Karpas-422 (cell line): ENCODE results near the gene PCDHB5. TPM values are rescaled to one million over a fixed set of nuclear protein-coding genes. Genes with fewer than 3 reads are reported as not detected.
"Not testable (repeated sequence)": the region's sequence is repeated elsewhere in the genome, so short reads cannot be mapped to it uniquely, and the experiment has no call there.

Experiments used
- DNase-seq: peaks from one replicate; pipeline ENCODE4 v3.0.0-alpha.2; 2015
- H2AFZ ChIP-seq: fragments of 200-600 bp; sonication (generic); 2 replicates; pipeline ENCODE4 v1.6.1; 2014; ENCODE audit warnings: antibody characterized with exemption, low read length, mixed read lengths
- H3K27ac ChIP-seq: fragments of 200-600 bp; sonication (generic); 2 replicates; pipeline ENCODE4 v1.5.1; 2014; ENCODE audit warnings: mild to moderate bottlenecking, low read length, moderate library complexity
- H3K27me3 ChIP-seq: fragments of 200-600 bp; sonication (generic); 2 replicates; pipeline ENCODE4 v1.6.1; 2014; ENCODE audit warnings: low read length, mixed read lengths
- H3K36me3 ChIP-seq: fragments of 200-600 bp; sonication (generic); 2 replicates; pipeline ENCODE4 v1.6.1; 2014; ENCODE audit warnings: low read length, mixed read lengths; ENCODE audit not compliant: insufficient read depth
- H3K4me1 ChIP-seq: fragments of 200-600 bp; sonication (generic); 2 replicates; pipeline ENCODE4 v1.6.1; 2014; ENCODE audit warnings: mild to moderate bottlenecking, low read length, mixed read lengths
- H3K4me2 ChIP-seq: fragments of 200-600 bp; sonication (generic); 2 replicates; pipeline ENCODE4 v1.6.1; 2014; ENCODE audit warnings: low read length, low read depth, mild to moderate bottlenecking; ENCODE audit not compliant: poor library complexity, severe bottlenecking
- H3K4me3 ChIP-seq: fragments of 200-600 bp; sonication (generic); 2 replicates; pipeline ENCODE4 v1.5.1; 2014; ENCODE audit warnings: mild to moderate bottlenecking, antibody characterized with exemption, low read length, mixed read lengths
- H3K79me2 ChIP-seq: fragments of 200-600 bp; sonication (generic); 2 replicates; pipeline ENCODE4 v1.6.1; 2014; ENCODE audit warnings: mild to moderate bottlenecking, low read length, mixed read lengths
- H3K9ac ChIP-seq: fragments of 200-600 bp; sonication (generic); 2 replicates; pipeline ENCODE4 v1.6.0; 2014; ENCODE audit warnings: low read length
- H3K9me2 ChIP-seq: fragments of 200-600 bp; sonication (generic), shearing (Covaris generic); replicated peaks from 2 replicates; pipeline ENCODE4 v1.6.0; 2014; ENCODE audit warnings: mild to moderate bottlenecking, low read length, moderate library complexity; ENCODE audit not compliant: insufficient read depth
- H3K9me3 ChIP-seq: fragments of 300-700, 200-600 bp; sonication (generic); 2 replicates; pipeline ENCODE4 v1.6.1; 2014; ENCODE audit warnings: low read length, mixed read lengths
- H4K20me1 ChIP-seq: fragments of 200-600 bp; sonication (generic); 2 replicates; pipeline ENCODE4 v1.6.1; 2014; ENCODE audit warnings: mild to moderate bottlenecking, antibody characterized with exemption, low read length, low read depth; ENCODE audit not compliant: insufficient read depth
- total RNA-seq: library from RNA; depleted of rRNA; stranded (reverse); fragments of >200 nt; shearing (Covaris generic); gene quantifications from 2 replicates; pipeline ENCODE4 v1.2.3, GENCODE V29; 2014; ENCODE audit warnings: low replicate concordance

Gene PCDHB5
- total RNA-seq, 1 experiment from 2014 or later = not detected

DNA sequence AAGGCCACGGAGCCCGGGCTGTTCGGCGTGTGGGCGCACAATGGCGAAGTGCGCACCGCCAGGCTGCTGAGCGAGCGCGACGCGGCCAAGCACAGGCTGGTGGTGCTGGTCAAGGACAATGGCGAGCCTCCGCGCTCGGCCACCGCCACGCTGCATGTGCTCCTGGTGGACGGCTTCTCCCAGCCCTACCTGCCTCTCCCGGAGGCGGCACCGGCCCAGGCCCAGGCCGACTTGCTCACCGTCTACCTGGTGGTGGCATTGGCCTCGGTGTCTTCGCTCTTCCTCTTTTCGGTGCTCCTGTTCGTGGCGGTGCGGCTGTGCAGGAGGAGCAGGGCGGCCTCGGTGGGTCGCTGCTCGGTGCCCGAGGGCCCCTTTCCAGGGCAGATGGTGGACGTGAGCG is 32.5 kb upstream of the PCDHB5 start:
- H3K36me3 ChIP-seq, H3K4me1 ChIP-seq, H2AFZ ChIP-seq, H3K79me2 ChIP-seq, H3K4me3 ChIP-seq, H4K20me1 ChIP-seq, H3K27ac ChIP-seq, H3K9me2 ChIP-seq, H3K4me2 ChIP-seq, DNase-seq, H3K9me3 ChIP-seq, H3K27me3 ChIP-seq, H3K9ac ChIP-seq: not testable (repeated sequence)

DNA sequence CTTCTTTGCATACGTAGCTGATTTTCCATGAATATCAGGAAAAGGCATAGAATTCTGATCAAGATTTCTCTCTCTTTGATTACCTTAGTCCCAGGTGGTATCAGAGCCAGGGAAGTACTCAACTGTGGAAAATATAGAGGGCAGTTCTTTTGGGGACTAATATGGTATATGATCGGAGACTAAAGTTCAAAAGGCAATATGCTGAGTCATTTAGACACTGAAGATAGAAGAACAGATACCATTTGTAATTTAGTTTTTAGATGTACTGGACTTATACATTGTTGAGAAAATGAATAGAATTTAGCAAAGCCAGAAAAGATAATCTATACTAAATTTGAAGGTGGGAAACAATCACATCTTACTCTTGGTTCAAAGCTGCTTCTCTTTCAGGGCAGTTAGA is 29.7 kb upstream of the PCDHB5 start:
- Histone ChIP-seq H3K9me3 (no peaks in the 10 kb centered on the region), H3K4me3 (no peak overlapping the region), H3K9ac (no peak overlapping the region), H2AFZ (no peak overlapping the region), H4K20me1 (no peaks in the 10 kb centered on the region), H3K27ac (no peak overlapping the region), H3K4me2 (no peak overlapping the region), H3K79me2 (no peaks in the 10 kb centered on the region), H3K9me2 (no peaks in the 10 kb centered on the region), H3K36me3 (no peaks in the 10 kb centered on the region), H3K4me1 (no peaks in the 10 kb centered on the region), H3K27me3 (no peaks in the 10 kb centered on the region)
- DNase-seq = no peak

DNA sequence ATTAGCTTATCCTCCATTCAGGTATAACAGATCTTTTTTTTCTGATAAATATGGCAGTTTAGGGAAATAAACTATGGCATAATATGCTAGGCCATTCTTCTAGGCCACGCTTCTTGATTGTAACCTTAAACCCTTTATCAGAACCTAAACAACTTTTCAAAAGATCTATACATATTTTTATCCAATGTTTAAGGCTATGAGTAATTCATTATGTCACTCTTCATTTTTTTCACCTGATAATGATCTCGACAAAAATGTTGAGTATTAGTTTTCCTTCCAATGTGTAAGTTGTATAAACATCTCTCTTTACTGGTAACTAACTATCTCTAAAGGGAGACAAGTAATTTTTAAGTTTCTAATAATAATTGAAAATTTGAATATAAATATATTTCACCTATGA is 15.8 kb upstream of the PCDHB5 start:
- Histone ChIP-seq H4K20me1 (no peaks in the 10 kb centered on the region), H3K27me3 (no peaks in the 10 kb centered on the region), H3K4me1 (no peaks in the 10 kb centered on the region), H3K36me3 (no peaks in the 10 kb centered on the region), H3K4me3 (no peak overlapping the region), H3K27ac (no peak overlapping the region), H3K9me3 (no peaks in the 10 kb centered on the region; the same call in 1 of the 2 replicates), H3K9ac (no peak overlapping the region), H3K9me2 (no peaks in the 10 kb centered on the region; the same call in 1 of the 2 replicates), H2AFZ (no peak overlapping the region), H3K4me2 (no peak overlapping the region), H3K79me2 (no peaks in the 10 kb centered on the region)
- DNase-seq = no peak

DNA sequence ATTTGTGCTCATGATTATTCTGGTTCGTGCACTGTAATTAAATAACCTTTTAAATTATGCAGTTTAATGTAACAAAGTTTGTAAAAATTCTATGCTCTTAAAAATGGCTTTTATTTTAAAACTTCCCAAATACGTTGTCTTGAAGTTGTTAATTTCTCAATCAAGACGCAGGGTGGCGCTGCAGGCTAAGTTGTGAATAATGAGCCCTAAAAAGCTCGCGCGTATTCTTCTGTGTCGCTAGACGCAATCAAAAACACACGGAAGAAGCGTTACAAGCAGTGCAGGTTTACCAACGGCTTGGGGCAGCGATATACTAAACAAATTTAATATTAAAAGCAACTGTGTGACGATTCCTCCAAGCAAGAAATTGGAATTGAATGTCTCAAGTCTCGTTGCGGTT is 13.4 kb upstream of the PCDHB5 start, which contains the start of gene PCDHB4:
TSS of gene PCDHB4 (plus strand) at position 256 of the 400 bp plus-strand sequence. CDS start 181 bp downstream, outside the sequence.
- Histone ChIP-seq H3K9me2 (no peaks in the 10 kb centered on the region), H3K79me2 (no peaks in the 10 kb centered on the region), H3K9ac (no peak within 1 kb of the TSS), H3K27me3 (no peaks in the 10 kb centered on the region), H3K36me3 (no peaks in the 10 kb centered on the region), H3K4me1 (no peaks in the 10 kb centered on the region), H3K9me3 (no peaks in the 10 kb centered on the region; the same call in 1 of the 2 replicates), H4K20me1 (no peaks in the 10 kb centered on the region), H3K4me3 (no peak within 1 kb of the TSS), H3K27ac (no peak within 1 kb of the TSS), H3K4me2 (no peak within 1 kb of the TSS), H2AFZ (no peak within 1 kb of the TSS)
- no peak for DNase-seq

DNA sequence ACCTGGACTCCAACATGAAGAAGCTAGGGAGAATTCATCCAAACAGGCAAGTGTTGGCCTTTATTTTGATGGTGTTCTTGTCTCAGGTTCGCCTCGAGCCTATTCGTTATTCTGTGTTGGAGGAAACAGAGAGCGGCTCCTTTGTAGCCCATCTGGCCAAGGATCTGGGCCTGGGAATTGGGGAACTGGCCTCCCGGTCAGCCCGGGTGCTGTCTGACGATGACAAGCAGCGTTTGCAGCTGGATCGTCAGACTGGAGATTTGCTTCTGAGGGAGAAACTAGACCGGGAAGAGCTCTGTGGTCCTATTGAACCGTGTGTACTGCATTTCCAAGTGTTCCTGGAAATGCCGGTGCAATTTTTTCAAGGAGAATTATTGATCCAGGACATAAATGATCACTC is 13.0 kb upstream of the PCDHB5 start:
- H3K4me2 ChIP-seq = no peak overlapping the region
- no peaks in the 10 kb centered on the region for H3K4me1 ChIP-seq
- H3K27me3 ChIP-seq = no peaks in the 10 kb centered on the region
- H3K4me3 ChIP-seq = no peak overlapping the region
- H3K36me3 ChIP-seq = no peaks in the 10 kb centered on the region
- no peak for DNase-seq
- H3K9ac ChIP-seq = no peak overlapping the region
- H2AFZ ChIP-seq = no peak overlapping the region
- no peak overlapping the region for H3K27ac ChIP-seq
- H3K79me2 ChIP-seq = no peaks in the 10 kb centered on the region
- H3K9me3 ChIP-seq = no peaks in the 10 kb centered on the region; the same call in 1 of the 2 replicates
- no peaks in the 10 kb centered on the region for H3K9me2 ChIP-seq
- no peaks in the 10 kb centered on the region for H4K20me1 ChIP-seq

DNA sequence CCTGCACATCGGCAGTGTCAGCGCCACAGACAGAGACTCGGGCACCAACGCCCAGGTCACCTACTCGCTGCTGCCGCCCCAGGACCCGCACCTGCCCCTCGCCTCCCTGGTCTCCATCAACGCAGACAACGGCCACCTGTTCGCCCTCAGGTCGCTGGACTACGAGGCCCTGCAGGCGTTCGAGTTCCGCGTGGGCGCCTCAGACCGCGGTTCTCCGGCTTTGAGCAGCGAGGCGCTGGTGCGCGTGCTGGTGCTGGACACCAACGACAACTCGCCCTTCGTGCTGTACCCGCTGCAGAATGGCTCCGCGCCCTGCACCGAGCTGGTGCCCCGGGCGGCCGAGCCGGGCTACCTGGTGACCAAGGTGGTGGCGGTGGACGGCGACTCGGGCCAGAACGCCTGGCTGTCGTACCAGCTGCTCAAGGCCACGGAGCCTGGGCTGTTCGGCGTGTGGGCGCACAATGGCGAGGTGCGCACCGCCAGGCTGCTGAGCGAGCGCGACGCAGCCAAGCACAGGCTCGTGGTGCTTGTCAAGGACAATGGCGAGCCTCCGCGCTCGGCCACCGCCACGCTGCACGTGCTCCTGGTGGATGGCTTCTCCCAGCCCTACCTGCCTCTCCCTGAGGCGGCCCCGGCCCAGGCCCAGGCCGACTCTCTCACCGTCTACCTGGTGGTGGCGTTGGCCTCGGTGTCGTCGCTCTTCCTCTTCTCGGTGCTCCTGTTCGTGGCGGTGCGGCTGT is 11.4 kb upstream of the PCDHB5 start:
- not testable (repeated sequence) for H3K4me2 ChIP-seq, H4K20me1 ChIP-seq, H3K4me1 ChIP-seq, H3K9me3 ChIP-seq, H3K36me3 ChIP-seq, H3K9ac ChIP-seq, H2AFZ ChIP-seq, H3K27ac ChIP-seq, DNase-seq, H3K9me2 ChIP-seq, H3K79me2 ChIP-seq, H3K4me3 ChIP-seq, H3K27me3 ChIP-seq

DNA sequence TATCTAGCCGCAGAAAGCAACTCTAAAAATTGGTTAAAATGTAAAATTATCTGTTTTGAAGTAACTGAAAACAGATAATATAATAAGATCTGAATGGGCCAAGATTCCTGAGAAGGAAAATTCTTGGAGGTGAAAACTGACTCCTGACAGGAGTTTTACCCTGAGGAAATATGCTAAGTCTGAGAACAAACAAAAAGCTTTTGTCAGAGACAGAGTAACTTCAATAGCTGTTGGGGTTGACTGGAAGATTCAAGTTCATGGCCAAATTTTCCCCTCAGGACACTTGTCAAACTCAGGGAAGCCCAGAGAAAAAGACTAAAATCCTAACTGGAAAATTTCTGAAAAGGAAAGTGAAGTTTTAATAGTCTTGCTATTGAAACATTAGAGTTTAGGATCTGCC is 7.7 kb upstream of the PCDHB5 start:
- no peaks in the 10 kb centered on the region for H3K9me2 ChIP-seq
- H3K9ac ChIP-seq = no peak overlapping the region
- no peaks in the 10 kb centered on the region for H3K4me1 ChIP-seq
- H3K4me2 ChIP-seq = no peak overlapping the region
- no peaks in the 10 kb centered on the region for H3K36me3 ChIP-seq
- no peak overlapping the region for H3K27ac ChIP-seq
- no peaks in the 10 kb centered on the region for H3K27me3 ChIP-seq
- H3K4me3 ChIP-seq = no peak overlapping the region
- no peak overlapping the region for H2AFZ ChIP-seq
- H3K79me2 ChIP-seq = no peaks in the 10 kb centered on the region
- no peaks in the 10 kb centered on the region for H4K20me1 ChIP-seq
- H3K9me3 ChIP-seq = no peaks in the 10 kb centered on the region
- no peak for DNase-seq

DNA sequence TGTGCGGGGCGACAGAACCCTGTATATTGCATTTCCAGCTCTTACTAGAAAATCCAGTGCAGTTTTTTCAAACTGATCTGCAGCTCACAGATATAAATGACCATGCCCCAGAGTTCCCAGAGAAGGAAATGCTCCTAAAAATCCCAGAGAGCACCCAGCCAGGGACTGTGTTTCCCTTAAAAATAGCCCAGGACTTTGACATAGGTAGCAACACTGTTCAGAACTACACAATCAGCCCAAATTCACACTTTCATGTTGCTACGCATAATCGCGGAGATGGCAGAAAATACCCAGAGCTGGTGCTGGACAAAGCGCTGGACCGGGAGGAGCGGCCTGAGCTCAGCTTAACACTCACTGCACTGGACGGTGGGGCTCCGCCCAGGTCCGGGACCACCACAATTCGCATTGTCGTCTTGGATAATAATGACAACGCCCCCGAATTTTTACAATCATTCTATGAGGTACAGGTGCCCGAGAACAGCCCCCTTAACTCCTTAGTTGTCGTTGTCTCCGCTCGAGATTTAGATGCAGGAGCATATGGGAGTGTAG is 786 bp downstream of the PCDHB5 start:
- Histone ChIP-seq H3K4me1 (no peaks in the 10 kb centered on the region), H3K27me3 (no peaks in the 10 kb centered on the region), H4K20me1 (no peaks in the 10 kb centered on the region), H3K4me2 (no peak overlapping the region), H3K36me3 (no peaks in the 10 kb centered on the region), H3K9me3 (0 out of 2 replicates have a peak, but pooled peaks cover 2% of the 10 kb centered on the region), H3K79me2 (no peaks in the 10 kb centered on the region), H3K4me3 (no peak overlapping the region), H3K9me2 (no peaks in the 10 kb centered on the region), H2AFZ (no peak overlapping the region), H3K27ac (no peak overlapping the region), H3K9ac (no peak overlapping the region)
- no peak for DNase-seq
